Measurements from ENCODE around the gene SIX1.

SIX1 gene

DNA sequence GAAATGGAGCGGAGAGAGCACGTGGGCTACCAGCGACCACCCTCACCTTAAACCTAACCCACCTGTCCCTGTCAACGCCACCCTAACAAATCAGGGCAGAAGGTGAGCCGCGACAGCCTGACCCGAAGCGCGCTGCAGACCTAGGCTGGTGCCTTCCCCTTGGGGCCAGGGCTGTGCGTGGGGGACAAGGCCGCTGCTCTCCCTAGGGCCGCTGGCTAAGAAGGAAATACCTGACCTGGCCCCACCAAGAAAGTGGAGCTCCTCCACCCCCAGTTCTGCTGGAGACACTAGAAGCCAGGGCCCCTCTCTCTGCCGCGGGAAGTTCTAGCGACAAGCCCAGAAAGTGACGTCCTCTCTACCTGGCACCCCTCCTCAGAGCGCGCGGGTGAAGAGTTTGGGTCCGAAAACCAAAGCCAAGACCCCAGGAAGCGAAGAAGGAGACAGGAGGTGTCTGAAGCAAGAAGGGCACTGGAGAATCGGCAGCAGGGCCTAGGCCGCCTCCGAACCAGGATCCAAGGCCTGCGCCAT, 7.5 kb downstream of the SIX1 start:
- no peak for DNase-seq

DNA sequence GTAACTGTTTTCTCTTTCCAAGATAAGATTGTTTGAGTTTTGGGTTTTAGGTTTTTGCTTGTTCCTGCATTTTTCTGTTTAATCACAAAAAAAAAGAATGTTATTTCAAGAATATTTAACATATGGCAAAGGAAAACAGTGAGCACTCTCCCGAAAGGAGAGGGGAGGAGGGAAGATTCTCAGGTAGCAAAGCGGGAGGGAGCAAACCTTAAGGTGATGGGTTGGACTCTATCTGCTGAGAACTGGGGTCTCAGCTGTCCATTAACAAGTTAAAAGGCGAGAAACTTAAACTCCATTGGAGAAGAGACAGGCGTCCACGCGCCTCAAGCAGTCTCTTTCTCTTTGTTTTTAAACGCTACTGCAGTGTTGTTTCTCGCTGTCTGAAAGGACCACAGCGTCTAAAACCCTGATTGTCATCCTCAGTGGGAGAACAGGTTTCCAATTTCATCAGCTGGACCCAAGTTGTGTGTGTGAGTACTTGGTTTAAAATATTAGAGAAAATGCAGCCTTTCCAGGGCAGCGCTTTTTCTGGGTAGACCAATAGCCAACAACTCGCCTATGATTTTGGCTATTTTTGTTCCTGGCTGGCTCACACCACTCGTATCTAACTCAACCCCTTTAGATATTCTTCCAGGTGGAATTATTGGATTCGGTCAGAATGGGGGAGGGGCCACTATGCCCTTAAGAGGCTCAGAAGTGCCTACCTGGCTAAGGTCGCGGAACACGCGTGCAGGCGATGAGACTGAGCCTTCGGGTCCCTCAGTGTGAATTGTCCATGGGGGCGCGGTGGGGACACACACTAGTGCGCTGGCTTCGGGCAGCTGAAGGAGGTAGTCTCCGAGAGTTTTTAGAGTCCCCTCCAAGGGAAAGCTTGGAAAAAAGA, 8.2 kb downstream of the SIX1 start:
- DNase-seq: no peak

DNA sequence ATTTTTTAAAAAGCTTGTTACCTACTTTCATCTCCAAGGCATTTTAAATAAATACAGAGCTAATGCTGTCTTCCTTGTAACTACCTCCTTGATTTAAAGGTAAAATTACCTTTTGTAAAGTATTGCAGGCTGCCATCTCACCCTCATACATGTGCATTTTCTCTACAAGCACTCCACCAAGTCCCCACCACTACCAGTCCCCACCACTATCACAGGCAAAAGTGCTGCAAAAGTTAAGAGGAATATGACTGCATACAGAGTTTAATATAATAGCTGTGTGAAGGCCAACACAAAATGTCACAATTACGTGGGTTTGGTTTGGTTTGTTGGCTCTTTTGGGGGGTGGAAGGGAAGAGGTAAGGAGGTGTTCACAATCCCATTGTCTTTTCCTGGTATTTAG, 9.6 kb downstream of the SIX1 start:
- DNase-seq: no peak

DNA sequence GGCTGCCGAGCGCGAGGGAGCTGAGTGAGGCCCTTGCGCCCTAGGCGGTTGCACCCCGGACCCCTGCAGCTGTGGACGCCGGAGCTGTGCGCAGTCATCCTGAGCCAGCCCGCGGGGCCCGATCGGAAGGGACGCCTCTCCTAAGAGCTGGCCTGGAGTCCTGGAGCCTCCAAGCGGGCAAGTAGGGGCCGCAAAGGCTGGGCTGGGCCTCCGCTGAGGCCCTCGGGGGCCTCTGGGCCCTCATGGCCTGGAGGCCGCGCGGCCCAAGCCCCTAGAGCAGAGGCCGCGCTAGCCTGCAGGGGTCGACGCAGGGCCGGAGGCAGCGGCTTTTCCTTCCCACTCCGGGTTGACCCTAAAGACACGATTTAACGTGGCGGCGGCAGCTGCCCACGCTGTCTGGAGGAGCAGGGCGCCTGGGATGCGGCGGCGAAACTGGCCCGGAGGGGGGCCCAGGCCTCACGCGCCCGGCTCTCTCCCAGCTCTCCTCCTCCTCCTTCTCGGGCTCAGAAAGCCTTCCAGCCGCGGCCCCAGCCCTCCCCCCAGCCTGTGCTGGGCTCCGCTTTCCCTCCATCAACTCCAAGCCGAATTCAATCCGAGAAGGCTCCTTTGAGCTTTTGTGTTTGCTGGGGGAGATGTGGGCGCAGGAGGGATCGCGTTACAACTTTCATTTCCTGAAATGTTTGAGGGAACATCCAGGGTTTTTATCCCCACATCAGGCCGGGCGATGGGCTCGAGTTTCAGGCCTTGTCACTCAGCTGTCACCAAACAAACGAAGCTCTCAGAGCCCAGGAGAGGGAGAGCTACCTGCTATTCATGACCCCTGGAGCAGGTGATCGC, 11.6 kb downstream of the SIX1 start:
- DNase-seq: peak; percentile 62

DNA sequence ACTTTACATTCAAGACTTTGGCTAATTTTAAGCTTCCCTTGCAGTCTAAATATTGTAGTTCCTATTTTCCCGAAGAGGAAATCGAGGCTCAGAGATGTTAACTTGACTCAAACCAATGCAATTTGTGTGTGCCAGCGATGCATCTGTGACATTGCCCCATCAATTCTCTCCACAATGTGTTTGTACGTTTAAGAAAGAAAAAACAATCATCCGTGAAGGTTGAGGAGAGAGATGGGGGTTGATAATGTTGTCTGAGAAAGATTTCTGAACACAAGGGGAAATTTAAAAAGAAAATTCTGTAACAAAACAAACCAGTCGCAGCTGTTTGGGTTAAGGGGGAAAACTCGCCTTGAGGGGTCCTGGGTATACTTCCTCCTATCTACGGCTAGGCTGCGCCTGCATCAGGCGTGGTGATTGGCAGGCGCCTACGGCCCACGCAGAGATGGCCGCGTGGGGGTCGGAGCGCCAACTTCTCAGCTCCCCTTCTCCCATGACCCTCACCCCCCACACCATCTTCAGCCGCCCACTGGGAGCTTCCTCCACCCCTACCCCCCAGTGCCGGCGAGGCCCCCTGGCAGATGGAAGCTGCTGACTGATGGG, 12.3 kb downstream of the SIX1 start:
- DNase-seq: no peak

DNA sequence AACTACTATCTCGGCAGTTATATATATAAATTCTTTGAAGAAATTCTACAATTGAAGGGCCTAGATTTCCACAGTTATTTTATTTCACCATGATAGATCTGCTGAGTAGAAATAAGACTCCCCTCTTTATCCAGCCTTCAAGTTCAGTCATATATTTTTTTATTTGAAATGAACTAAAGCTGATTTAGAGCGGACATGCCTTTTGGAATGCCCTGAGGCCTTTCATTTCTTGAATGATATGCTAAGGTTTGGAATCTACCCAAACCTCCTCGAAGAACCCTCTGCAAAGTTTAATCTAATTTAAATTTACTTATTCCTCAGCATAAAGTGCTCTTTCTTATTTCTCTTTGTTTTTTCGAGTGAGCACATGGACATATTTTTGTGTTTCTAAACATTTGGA, 15.1 kb downstream of the SIX1 start:
- DNase-seq: no peak

DNA sequence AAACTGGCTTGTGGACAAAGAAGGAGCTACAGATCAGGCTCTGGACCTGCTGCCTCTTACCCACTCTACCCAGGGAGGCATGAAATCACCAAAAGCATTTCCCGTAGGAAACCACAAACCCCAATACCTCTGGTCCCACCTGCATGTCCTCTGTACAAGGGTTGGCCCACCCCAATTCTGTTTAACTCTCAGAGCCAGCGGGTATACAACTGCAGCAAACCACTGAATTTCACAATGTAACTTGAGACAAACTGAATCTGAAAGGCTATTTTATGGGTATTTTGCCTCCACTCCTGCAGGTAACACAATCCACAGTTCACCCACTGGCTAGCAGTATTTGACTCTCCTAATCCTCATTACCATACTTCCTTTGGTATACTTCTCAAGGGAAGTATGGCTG, 16.5 kb downstream of the SIX1 start:
- DNase-seq: no peak

DNA sequence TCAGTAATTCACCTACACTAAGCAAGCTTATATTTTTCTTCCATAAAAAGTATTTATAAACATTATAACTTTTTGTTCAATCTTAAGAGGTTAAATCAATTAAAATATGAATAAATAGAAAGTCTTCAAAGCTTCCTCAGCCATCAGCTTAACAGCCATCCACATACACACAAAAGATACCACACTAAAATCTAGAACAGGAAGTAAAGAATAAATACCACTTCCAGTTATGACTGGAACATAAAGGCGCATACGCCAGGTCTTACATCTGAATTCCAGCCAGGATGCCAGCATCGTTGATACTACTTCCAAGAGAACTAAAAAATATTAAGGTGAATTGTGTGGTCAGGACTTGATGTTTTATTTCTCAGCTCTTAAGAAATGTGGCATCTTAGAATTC, 17.0 kb downstream of the SIX1 start:
- no peak for DNase-seq

DNA sequence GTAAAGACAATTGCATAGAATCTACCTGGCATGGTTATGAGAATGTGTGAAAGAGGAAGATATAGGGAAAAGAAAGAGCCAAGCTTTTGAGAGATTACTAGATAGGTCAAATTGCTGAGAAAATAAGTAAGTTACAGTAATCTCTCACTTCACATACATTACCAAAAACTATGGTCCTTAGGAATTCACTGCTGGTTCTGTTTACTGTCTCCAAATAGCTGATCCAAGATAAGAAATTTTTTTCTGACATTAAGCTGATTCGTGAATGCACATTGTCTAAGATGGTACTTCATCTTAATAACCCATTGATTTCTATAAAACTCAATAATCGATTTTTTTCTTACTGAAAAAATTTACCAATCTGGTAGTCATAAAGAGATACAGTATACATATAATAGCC, 17.4 kb downstream of the SIX1 start:
- no peak for DNase-seq

DNA sequence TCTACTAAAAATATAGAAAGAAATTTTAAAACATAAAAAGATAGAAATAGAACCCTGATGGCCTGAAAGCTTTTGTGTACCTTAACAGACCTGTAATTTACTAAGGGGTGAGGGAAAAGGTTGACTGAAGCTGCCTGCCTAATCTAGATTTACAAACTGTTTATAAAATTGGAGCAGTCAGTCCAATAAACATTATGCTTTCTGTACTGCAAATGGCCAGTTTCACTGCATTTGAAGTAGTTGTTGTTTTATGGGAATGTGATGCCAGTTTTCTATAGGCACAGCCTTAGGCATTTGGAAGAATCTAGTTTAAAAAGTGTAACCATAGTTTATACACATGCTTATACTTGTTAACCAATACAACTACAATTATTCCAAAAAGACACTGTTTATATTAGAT, 19.1 kb downstream of the SIX1 start:
- no peak for DNase-seq

DNA sequence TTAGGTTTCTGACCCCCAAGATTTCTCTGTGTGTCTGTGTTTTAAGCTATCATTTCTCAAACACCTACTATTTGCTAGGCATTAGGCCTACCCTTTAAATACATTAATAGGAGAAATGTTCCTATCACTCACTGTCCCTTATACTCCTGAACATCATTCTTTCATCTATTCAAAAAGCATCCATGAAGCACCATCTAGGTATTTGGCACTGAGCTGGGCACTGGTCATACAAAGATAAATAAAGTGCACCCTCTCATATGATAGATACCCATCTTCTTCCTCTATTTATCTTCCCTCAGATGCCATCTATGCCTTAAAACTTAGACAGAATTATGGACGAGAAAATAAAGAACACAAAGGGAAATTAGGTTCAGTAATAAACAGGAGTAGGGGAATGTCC, 20.4 kb downstream of the SIX1 start:
- DNase-seq: no peak

DNA sequence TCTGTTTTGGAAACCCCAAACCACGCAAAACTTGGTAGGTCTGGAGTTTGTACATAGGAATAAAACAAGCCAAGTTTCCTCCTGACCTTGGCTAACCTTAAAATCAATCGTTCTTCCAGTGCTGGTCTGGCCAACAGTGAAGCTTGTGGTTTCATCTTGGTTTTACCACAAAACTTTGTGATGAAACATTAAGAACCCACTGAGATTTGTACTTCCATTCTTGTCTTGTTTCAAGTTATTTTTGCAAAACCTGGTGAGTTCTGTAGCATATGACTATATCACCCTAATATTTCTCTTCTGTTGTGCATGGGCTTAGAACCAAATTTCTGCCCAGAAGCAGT, 26.4 kb downstream of the SIX1 start:
- DNase-seq: peak; percentile 88

DNA sequence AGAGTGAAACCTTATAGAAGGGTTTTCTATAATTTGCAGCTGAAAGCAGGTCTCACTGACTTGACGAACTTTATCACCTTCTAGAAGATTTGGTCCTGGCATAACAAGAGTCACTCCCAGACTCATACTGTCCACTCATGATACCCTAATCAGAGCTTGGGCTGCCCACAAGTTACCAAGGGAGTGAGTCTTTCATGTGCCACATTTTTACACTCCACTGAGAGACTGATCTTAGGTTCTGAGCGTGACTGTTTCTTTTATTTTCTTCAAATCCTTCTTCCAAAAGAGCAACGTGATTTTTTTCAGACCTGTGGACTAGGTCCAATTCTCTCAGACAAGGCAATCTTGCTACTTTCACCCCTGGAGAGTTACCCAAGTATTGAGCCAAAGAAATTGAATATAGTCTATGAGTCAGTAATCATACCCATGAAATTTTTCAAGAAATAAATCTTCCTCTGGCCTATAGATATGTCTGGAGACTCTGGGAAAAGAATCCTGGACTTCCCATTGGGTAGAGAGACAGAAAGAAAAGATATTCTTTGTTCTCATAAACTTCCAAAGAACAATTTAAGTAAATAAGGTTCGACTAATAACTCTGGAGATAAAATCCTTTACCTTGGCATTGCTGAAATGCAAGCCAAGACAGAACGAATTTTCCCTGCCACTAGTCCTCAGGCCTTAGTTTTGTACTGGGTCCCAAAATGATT, 26.9 kb downstream of the SIX1 start:
- peak; percentile 75 for DNase-seq

DNA sequence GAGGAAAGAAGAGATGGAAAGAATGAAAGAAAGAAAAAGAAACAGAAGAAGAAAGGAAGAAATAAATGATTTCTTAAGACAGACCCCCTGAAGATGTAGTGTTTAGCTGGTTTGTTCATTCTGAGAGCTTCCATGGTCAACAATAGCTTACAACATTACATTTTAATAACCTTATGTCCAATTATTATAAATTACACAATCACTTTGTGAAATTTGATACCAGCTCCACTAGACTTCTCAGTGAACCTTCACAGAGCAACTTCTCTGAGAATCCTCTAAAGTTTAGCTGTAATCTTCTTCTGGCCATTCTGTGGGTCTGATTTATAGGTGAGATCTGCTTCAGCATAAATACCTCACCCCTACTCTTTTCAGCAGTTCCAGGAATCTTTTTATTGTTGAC, 27.9 kb downstream of the SIX1 start:
- no peak for DNase-seq

DNA sequence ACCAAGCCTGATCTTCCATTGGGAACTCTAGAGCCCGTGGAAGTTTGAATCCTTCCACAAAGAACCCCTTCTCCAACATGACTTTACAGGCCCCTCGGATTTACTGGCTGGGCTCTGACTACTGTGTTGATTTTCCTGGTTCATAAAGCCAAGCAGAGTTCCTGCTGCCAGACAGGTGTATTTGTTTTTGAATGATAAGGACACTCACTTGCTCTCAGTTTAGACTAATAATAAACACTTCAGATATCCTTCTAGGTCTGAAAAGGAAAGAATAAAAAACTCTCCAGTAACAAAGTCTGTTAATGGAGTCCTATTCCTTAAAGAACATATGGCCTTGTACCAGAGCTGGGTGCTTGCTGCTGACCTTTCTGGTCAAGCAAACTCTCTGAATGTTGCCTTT, 31.0 kb downstream of the SIX1 start:
- no peak for DNase-seq

DNA sequence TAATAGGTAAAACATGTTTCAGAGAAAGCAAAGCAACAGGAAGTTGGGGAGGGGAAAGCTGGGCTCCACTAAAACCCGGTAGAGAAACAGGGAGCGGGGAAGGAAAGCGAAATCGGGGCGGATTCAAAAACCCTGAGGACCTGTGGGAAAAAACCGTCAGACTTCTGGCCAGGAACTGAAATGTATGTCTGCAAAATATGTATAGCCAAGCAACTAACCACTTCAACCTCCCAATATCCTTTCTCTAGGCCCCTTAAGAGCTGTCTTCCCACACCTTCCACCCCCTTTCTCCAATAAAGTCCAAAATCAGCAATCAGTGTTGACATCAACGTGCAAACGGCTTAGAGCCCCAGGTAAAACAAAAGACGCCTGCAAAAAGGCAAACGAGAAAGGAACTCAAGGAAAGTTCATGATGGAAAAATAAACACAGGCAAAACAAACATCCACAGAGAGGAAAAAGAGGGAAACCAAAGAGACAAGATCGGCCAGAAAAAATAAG, 32.8 kb downstream of the SIX1 start:
- DNase-seq: no peak

DNA sequence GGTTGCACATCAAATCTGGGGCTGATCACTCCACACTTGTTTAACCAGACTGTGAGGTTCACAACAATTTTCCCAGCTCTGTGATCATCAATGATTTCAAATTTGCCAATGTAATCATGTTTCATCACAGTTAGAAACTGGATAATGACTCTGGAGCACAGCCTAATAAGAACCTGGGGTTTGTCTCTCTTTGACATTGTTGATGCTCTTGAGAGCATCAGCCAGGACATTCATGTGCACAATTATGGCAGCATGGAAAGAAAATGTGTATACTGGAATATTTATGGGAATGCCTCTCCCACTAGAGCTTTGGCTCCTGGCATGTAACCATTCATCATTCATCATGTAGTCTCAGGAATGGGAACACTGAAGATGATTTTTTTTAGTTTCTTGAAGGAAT, 47.0 kb downstream of the SIX1 start:
- no peak for DNase-seq

DNA sequence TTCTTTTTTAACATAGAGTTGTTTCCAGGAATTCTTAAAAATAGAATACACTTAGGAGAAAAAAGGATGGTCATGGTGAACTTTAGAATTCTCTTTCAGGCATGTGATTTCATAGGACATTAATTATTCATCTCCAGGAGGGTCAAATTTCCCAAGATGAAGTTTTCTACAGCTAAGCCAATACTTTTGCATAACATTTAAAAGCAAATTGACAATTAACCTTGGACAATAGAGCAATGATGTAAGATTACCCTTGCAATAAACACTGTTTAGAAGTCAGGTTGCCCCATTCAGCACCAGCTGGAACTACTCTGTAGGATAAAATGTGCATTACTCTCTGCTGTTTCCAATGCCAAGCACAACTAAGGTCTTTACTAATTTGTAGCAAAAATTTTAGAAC, 49.5 kb downstream of the SIX1 start:
- no peak for DNase-seq

DNA sequence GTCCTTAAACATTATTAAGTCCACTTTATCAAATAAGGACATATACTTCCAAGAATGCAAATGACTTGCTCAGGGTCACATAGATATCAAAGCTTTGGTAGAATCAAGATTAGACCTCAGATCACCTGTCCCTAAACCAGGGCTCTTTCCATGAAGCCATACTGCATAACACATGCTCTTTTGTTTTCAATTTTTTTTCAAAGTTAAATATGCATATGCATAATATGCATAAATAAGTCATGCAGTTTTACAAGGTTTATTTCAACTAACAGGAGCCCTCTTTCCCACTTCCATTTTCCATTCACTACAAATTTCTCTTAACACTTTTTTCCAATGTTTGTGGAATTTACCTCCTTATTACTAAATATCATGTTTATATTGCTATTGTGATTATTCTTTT, 53.1 kb downstream of the SIX1 start:
- no peak for DNase-seq

DNA sequence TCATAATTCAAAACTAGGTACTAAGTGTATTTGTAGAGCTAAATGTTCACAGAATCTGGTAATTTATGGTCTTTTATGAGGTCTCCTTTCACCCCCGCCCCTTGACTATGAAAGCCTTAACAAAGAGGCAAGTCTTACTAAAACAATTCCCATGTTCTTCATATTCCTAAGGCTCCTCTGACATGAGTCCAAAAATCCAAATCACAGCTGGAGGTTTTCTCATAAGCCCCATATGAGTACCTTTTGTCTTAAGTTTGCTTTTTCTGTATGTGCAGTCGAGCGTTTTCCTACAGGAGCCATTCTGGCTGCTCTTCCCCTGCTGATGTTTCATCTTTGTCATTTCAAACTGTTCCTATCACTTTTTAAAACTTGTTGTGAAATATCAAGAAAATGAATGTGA, 55.2 kb downstream of the SIX1 start:
- no peak for DNase-seq

Data from fibroblast of skin of abdomen (primary cell).